ENCODE data around the gene ADGRF4.

Gene ADGRF4

DNA sequence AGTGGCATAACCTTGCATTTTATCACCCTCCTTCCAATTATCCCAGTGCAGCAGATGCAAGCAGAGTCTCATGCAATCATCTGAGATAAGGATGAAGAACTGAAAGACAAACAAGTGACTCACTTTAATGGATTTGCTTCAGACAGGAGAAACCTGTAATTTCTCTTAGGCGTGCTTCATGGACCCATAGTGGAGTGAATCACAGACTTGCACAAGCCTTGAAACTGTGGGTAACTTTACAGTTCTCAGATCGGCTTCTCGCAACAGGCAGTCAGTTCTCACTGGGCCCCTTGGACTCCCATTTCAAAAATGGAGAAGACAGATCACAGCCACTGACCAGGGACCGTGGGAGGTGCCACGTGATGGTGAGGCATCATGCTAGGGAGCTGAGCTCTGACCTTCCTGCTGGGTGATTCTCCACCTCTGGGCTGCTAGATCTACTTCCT lies at the start of gene ADGRF4:
TSS of gene ADGRF4 (plus strand) at position 239 of the 446 bp plus-strand sequence. CDS start 8,666 bp downstream, outside the sequence.
- DNase-seq (ENCODE audit: low read depth): no peak

- no peak for DNase-seq (ENCODE audit: low read depth)
Observed at GRCh38 chr6:47650553-47651432, 47.6 kb upstream of the ADGRF4 start.

DNA sequence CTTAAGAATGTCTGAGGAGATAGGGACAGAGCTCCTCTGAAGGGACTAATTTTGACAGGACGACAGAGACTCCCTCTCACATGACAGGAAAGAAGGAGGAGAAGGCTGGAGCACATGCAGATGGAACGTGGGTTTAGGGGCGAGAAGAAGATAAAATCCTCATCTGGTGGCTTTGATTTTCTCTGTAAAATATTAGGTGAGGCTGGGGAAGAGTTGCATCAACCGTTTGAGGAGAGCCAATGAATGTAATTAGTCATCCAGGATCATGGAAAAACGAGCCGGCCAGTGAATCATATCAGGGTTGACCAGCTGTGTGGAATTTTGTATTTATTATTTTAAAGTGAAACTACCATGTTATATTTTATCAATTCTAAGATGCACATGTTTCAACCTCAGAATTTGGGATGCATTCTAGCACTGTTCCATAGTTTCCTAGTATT lies 46.9 kb upstream of the ADGRF4 start:
- no peak for DNase-seq (ENCODE audit: low read depth)

DNA sequence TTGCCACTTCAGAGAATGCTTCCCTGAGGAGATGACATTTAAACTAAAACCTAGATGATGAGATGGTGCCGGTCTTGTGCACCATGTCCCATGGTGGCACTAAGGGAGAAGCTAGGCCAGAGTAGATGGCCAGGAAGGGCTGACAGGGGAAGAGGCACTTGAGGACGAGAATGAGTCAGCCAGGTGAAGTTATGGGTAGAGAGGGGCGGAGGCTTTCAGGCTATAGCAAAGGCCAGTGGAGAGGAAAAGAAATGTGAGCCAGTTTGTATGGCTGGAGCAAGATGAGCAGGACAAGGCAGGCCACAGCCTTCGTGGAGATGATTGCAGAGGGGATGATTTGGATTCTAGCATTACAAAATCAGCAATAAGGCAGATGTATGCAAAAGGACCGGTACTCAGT lies 44.7 kb upstream of the ADGRF4 start:
- DNase-seq (ENCODE audit: low read depth): no peak

GRCh38 chr6:47654255-47654654 lies 44.1 kb upstream of the ADGRF4 start:
- DNase-seq (ENCODE audit: low read depth): no peak

DNA sequence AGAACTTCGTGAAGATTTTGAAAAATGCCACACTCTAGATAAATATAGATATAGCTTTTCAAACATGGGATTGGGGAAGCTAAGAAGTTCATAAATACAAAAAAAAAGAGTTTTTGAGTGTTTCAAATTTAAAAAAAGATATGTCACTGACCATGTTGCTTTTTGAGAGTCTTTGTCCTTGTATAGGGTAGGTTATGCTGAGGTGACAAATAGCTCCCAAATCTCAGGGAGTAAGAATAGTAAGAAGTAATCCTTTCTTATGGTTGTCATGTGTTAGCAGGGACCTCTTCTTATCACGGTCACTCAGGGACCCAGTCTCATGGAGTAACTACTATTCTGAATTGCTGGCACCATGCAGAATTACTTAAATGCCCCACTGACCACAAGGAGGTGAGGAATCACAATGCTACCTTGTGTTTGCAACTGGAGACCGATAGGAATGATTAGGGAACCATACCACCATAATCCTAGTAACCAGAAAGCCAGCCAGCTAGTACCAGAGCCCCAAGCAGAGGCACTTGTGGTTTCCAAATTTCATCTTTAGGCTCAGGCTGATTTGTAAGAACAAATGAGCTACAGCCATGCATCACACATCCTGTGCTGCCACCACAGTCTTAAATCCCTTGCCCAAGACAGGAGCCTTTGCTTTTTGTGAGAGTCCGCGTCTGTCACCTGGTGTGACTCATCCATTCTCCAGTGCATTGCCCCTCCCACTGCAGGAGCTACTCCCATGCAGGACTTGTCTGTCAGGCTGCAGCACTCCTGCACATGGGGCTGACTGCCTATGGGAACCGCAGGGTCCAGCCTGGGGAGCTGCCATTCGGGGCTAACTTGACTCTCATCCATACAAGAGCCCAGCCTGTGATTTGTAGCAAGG lies 42.4 kb upstream of the ADGRF4 start:
- DNase-seq (ENCODE audit: low read depth): no peak

DNA sequence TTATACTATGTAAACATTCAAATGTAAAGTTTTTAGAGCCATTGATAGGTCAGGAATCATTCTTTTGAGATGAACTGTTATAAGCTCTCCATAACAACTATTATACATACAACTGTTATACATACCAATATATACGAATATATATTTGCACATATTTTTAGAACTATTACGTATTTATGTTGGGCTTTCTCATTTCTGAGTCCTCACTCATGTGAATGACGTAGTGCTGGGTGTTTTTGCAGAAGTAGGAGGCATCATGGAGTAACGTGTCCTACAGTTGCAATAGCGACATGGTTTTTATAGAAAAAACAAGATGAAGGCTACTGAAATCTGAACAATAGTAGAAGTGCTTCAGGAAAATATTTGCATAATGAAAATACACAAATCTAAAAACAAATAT lies 36.4 kb upstream of the ADGRF4 start:
- DNase-seq (ENCODE audit: low read depth): no peak

DNA sequence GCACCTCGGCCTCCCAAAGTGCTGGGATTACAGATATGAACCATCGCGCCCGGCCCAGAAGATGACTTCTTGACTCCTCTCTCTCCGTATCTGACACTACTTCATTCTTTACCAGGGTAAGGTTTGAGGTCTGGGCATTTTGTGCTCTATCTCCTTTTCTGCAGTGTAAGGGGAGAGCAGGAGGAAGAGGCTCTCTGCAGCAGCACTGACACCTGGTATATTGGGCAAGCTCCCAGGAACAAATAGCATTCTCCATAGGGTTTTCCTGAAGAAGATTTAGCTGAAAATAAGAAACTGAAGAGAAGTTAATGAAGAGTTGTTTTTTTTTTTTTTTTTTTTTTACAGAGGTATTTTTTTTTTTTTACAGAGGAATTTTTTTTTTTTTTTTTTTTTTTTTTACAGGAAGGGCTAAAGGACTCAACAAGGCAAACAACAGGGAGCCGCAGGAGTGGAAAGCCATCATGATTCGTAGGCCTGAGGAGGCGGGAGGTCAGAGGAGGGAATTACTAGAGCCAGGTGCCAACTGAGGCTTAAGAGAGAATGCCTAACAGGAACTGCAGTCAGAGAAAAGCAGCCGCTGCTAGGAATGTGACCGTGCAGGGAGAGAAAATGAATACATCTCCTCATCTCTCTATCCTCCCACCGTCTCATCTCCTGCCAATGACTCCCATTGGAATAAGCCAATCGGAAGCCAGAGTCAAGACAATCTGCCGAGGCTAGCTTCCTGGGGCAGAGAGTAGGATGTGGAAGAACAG lies 34.7 kb upstream of the ADGRF4 start:
- no peak for DNase-seq (ENCODE audit: low read depth)

- no peak for DNase-seq (ENCODE audit: low read depth)
Observed at GRCh38 chr6:47665112-47665511, 33.3 kb upstream of the ADGRF4 start.

GRCh38 chr6:47669684-47670513 lies 28.5 kb upstream of the ADGRF4 start:
- DNase-seq (ENCODE audit: low read depth): no peak

GRCh38 chr6:47670851-47671250 lies 27.5 kb upstream of the ADGRF4 start:
- no peak for DNase-seq (ENCODE audit: low read depth)

DNA sequence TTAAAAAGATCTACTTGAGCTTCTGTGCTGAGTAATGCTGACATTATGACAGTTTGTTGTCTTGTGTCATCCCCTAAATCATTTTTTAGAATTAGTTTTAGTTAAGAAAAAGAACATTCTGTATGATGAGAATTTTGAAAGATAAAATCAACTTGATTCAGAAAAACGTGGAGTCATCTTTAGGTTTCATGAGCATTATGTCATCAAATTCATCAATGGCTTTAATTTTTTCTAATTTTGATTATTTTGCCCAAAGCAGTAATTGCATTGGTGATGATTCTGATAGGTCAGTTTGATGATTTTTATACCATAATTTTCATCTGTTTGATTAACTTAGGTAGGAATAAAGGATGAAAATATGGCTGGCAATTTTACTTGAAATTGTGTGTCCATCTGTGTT lies 26.6 kb upstream of the ADGRF4 start:
- no peak for DNase-seq (ENCODE audit: low read depth)

DNA sequence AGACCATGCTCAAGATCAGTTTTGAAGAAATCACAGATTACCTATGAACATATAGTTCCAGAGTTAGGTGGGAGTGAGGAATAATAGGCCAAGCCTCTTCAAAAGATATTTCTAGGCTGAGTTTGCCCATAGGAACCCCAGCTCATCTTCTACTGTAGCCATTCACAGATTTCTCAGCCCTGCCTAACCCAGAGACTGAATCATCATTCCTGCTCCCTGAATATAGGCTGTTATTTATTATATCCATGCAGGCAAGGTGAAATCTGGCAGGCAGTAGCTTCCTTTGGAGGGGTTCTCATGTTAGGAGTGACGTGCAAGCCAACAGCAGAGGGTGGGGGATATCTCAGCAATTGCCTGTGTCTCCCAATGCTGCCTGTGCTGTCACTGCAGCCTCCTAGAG lies 25.6 kb upstream of the ADGRF4 start:
- no peak for DNase-seq (ENCODE audit: low read depth)

GRCh38 chr6:47674673-47675072 lies 23.7 kb upstream of the ADGRF4 start:
- DNase-seq (ENCODE audit: low read depth): no peak

GRCh38 chr6:47677381-47678100 lies 20.8 kb upstream of the ADGRF4 start:
- DNase-seq (ENCODE audit: low read depth): no peak

- DNase-seq (ENCODE audit: low read depth): no peak
Observed at GRCh38 chr6:47678739-47679138, 19.6 kb upstream of the ADGRF4 start.

- DNase-seq (ENCODE audit: low read depth): no peak
Observed at GRCh38 chr6:47679322-47679906, 19.0 kb upstream of the ADGRF4 start.

GRCh38 chr6:47680051-47680450 lies 18.3 kb upstream of the ADGRF4 start:
- DNase-seq (ENCODE audit: low read depth): no peak

- no peak for DNase-seq (ENCODE audit: low read depth)
Observed at GRCh38 chr6:47680724-47681123, 17.7 kb upstream of the ADGRF4 start.
